ENCODE measurements around the gene C11orf71. TPM values are rescaled to one million over a fixed set of nuclear protein-coding genes. Genes with fewer than 3 reads are reported as not detected.

C11orf71 gene
- total and polyA plus RNA-seq, 9 donors, result 6.5 to 15.3 (median 9.5) TPM

- no peak overlapping the region for H3K4me3 ChIP-seq
- no peak for DNase-seq
- no peaks in the 10 kb centered on the region for H3K27me3 ChIP-seq
- H3K9me3 ChIP-seq, result no peaks in the 10 kb centered on the region
- H3K36me3 ChIP-seq, result no peaks in the 10 kb centered on the region
- H3K27ac ChIP-seq, result no peak overlapping the region
- TF ChIP-seq EP300 (IDR thresholded peaks at IDR 0.05) (no peak), POLR2A (IDR thresholded peaks at IDR 0.05) (no peak)
- TF ChIP-seq, protein P1, sequence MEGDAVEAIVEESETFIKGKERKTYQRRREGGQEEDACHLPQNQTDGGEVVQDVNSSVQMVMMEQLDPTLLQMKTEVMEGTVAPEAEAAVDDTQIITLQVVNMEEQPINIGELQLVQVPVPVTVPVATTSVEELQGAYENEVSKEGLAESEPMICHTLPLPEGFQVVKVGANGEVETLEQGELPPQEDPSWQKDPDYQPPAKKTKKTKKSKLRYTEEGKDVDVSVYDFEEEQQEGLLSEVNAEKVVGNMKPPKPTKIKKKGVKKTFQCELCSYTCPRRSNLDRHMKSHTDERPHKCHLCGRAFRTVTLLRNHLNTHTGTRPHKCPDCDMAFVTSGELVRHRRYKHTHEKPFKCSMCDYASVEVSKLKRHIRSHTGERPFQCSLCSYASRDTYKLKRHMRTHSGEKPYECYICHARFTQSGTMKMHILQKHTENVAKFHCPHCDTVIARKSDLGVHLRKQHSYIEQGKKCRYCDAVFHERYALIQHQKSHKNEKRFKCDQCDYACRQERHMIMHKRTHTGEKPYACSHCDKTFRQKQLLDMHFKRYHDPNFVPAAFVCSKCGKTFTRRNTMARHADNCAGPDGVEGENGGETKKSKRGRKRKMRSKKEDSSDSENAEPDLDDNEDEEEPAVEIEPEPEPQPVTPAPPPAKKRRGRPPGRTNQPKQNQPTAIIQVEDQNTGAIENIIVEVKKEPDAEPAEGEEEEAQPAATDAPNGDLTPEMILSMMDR (IDR thresholded peaks at IDR 0.05), result no peak
- WGBS, 3 donors, result 66 to 74% (median 68%) methylated on average over 4 of the region's 4 CpGs
- intact Hi-C loops (cut with DNase I), result no loop called here
- H3K4me1 ChIP-seq (ENCODE audit: insufficient read depth), result peaks cover 1% of the 10 kb centered on the region
Observed at GRCh38 chr11:114392735-114393667, 7.3 kb downstream of the C11orf71 start.

DNA sequence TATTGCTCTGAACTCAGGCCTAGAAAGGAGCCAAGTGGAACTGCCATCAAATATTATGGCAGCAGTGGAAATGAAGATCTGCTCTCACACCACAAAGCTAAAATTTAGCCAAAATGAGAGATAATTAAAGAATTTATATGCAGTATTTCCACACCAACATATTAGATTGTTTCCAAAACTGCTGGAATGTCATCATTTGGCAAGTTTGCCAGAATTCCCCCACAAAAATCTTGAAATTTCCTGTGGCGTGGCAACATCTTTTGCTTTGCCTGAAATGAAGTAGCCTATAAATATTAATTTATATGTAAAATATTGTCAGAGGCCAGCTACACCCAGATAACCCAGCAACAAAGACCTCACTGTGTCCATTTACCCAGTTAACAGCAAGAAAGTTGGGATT, 13.8 kb downstream of the C11orf71 start:
- no peaks in the 10 kb centered on the region for H3K27me3 ChIP-seq
- no peak overlapping the region for H3K27ac ChIP-seq
- no peaks in the 10 kb centered on the region for H3K9me3 ChIP-seq
- TF ChIP-seq POLR2A (IDR thresholded peaks at IDR 0.05), result no peak
- TF ChIP-seq, protein P1 (IDR thresholded peaks at IDR 0.05), result no peak
- TF ChIP-seq EP300 (IDR thresholded peaks at IDR 0.05), result no peak
- no peak overlapping the region for H3K4me3 ChIP-seq
- WGBS, 3 donors, result 27 to 48% (median 45%) methylated on average over 1 of the region's 1 CpG
- intact Hi-C loops (cut with DNase I), result no loop called here
- H3K36me3 ChIP-seq, result no peaks in the 10 kb centered on the region
- H3K4me1 ChIP-seq (ENCODE audit: insufficient read depth), result no peaks in the 10 kb centered on the region
- no peak for DNase-seq

- TF ChIP-seq POLR2A (IDR thresholded peaks at IDR 0.05) (no peak), EP300 (IDR thresholded peaks at IDR 0.05) (no peak)
- TF ChIP-seq, protein P1 (IDR thresholded peaks at IDR 0.05), result no peak
- Histone ChIP-seq H3K4me3 (no peak overlapping the region), H3K36me3 (no peaks in the 10 kb centered on the region), H3K4me1 (ENCODE audit: insufficient read depth) (no peaks in the 10 kb centered on the region), H3K27me3 (no peaks in the 10 kb centered on the region), H3K27ac (no peak overlapping the region), H3K9me3 (no peaks in the 10 kb centered on the region)
- DNase-seq, result no peak
- intact Hi-C loops (cut with DNase I), result no loop called here
- 7 to 10% (median 8%) methylated on average over 2 of the region's 2 CpGs for WGBS, 3 donors
Observed at GRCh38 chr11:114386131-114386530, 14.2 kb downstream of the C11orf71 start.

- WGBS, 3 donors, result 91 to 100% (median 100%) methylated on average over 1 of the region's 1 CpG
- intact Hi-C loops (cut with DNase I), result no loop called here
Observed at GRCh38 chr11:114384487-114384886, 15.8 kb downstream of the C11orf71 start.

More at GRCh38 chr11:114384487-114384886, 15.8 kb downstream of the C11orf71 start:
- Histone ChIP-seq H3K36me3 (no peaks in the 10 kb centered on the region), H3K27me3 (no peaks in the 10 kb centered on the region), H3K4me3 (no peak overlapping the region), H3K4me1 (ENCODE audit: insufficient read depth) (no peaks in the 10 kb centered on the region), H3K27ac (no peak overlapping the region), H3K9me3 (no peaks in the 10 kb centered on the region)
- TF ChIP-seq POLR2A (IDR thresholded peaks at IDR 0.05), result no peak
- TF ChIP-seq EP300 (IDR thresholded peaks at IDR 0.05), result no peak
- TF ChIP-seq, protein P1 (IDR thresholded peaks at IDR 0.05), result no peak
- DNase-seq, result no peak

All from ovary (tissue), 9 donors.